ENCODE data around the gene SYT12.
A peak's percentile ranks its signal among the peaks of the same experiment; 100 is the strongest.

Gene SYT12

DNA sequence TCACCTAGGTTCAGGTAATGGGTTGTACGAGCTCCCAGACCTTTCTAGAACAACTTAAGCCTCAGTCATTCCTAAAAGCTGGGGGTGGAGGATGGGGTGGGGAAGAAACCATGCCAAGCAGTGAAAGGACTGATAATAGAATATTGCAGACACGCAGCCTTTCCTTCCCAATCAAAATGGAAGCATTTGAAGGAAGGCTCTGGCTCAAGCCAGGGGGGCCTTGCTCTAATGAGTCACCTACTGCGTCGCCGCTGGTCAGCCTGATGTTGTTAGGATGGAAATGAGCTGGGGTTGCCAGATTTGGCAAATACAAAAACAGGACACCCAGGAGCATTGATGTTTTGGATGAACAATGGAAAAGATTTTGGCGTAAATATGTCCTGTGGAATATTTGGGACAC, 6.2 kb downstream of the SYT12 start:
- no peak for DNase-seq (ENCODE audit: low read depth)

DNA sequence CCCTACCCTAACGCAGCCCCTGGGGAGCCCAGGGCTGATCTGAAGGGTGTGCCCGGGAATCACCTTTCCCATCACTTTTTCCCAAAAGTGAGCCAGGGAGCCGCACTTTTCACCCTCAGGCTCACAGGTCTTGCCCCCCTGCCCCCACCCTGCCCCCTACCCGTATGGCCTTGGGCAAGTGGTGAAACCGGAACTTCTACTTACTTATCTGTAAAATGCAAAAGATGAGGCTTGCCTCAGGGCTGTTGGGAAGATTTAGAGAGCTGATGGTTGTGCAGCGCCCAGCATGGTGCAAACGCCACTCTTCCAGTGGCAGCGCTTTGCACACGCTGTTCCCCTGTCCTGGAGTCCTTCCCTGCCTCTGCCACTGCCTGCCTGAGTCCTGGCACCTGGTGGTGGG, 8.0 kb downstream of the SYT12 start:
- DNase-seq (ENCODE audit: low read depth) = no peak

DNA sequence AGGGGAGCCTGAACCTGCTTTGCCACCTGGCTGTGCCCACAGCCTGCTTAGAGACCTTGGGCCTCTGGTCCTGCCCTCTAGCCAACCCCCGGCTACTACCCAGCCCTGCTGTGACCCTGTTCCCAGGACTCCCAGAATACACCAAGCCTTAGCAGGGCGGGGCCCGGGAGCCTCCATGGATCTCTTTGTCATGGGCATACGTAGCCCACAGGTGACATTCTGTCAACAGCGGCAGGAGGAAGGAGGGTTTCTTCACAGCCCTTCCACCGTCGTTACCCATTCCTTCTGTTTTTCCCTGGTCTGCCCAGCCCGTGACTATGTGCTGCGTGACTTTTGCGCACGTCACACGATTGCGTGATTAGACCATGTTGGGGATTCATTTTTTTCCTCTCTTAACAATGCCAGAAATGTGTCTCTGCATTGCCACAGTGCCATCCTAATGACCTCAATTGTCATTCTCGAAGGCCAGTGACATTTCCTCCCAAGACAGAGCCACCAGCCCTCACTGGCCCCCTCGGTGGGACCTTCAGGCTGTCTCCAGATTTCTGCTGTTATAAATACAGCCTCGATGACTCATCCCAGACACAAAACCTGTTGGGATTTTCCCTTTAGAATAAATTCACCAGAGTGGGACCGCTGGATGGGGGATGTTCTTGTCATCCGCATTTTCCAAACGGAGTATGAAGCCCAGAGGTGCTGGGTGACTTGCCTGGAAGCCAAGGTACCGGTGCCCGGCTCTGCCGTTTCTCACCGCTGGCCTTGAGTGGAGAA, 9.0 kb downstream of the SYT12 start:
- no peak for DNase-seq (ENCODE audit: low read depth)

DNA sequence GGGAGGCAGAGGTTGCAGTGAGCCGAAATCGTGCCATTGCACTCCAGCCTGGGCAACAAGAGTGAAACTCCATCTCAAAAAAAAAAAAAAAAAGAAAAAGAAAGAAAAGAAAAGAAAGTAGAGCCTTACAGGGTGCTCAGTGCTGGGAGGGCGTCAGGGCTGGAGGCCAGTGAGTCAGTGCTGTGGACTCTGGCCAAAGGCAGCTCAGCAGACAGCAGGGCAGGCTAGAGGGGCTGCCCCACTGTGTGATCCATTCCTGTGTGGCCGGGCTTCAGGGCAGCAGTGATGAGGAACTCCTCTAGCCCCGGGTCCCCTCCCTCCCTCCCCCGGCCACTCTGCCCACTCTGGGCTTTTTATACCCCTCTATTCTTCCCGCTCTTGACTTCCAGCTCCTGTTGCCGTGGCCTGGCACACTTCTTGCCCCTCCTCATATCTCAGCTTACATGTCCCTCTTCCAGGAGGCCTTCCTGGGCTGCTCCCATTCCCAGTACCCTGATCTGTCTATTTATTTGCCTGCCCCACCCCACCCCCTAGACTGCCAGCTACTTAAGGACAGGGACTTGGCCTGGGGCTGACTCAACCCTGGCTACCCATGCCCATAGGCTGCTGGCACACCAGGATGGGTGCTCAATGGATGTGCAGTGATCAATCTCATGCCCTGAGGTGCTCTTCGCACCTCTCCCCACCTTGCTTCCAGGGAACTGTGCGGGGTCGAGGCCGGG, 10.1 kb downstream of the SYT12 start:
- no peak for DNase-seq (ENCODE audit: low read depth)

DNA sequence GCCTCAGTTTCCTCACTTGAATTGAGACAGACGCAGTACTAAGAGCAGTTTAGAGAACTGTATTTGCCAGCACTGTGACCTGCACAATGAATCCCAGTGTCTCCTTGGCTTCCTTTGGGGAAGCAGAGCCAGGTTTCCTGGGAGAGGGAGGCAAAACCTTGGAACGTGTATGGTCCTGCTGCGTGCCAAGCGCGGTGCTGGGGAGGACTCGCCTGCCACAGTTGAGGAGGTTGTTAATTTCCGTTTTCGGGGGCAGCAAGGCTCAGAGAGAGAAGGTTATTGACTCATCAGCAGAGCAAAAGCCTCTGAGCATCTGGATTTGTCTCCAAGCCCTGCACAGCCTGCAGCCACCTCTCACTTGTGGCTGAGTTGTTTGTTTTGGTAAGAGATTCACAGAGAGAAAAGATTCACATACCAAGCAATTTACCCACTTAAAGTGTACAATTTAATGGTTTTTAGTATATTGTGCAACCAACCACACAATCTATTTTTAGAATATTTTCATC, 10.8 kb downstream of the SYT12 start:
- DNase-seq (ENCODE audit: low read depth) = no peak

DNA sequence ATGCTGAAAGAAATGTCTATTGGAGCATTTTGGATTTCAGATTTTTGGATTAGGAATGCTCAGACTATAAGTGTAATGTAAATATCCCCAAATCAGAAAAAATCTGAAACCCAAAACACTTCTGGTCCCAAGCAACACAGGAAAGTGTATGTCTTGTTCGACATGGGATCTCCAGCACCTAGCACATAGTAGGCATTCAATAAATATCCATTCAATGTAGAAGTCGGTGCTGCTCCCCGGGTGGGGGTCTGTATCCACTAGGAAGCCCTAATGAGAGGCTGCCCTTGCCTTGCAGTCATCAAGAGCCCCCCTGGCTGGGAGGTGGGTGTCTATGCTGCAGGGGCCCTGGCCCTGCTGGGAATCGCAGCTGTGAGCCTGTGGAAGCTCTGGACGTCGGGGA, 11.4 kb downstream of the SYT12 start:
- no peak for DNase-seq (ENCODE audit: low read depth)

DNA sequence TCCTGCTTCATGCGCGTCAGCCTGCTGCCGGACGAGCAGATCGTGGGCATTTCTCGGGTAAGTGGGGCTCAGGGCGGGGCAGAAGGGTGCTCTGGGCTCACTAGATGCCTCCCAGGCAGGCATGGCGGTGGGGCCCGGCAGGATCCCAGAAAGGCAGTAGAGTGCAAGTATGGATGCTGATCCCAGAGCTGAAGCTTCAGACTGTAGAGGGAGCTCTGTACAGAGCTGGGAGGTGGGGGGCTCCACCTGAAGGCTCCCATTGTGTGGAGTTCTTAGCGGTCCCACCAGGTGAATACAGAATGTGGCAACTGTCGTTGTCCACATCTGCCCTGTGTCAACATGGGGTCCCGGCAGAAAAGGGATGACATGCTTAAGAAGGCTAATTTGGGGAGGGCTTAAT, 17.2 kb downstream of the SYT12 start:
- DNase-seq (ENCODE audit: low read depth) = no peak

DNA sequence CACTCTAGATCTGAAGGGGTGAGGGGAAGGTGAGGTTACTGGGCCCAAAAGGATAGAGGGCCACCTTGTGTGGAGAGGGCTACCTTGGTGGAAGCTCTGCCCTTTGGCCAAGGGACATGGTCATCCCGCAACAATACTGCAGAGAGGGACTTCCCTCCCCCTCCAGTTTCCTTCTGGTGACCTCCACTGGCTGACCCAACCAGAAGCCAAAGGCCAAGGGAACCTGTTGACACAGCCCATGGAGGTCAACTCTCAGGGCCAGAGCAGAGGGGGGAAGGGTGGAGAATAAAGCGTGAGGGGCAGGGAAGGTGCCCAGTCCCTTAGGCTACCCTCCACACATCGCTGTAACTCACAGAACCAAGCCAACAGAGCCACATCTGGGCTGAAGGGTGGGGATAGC, 18.7 kb downstream of the SYT12 start:
- no peak for DNase-seq (ENCODE audit: low read depth)

DNA sequence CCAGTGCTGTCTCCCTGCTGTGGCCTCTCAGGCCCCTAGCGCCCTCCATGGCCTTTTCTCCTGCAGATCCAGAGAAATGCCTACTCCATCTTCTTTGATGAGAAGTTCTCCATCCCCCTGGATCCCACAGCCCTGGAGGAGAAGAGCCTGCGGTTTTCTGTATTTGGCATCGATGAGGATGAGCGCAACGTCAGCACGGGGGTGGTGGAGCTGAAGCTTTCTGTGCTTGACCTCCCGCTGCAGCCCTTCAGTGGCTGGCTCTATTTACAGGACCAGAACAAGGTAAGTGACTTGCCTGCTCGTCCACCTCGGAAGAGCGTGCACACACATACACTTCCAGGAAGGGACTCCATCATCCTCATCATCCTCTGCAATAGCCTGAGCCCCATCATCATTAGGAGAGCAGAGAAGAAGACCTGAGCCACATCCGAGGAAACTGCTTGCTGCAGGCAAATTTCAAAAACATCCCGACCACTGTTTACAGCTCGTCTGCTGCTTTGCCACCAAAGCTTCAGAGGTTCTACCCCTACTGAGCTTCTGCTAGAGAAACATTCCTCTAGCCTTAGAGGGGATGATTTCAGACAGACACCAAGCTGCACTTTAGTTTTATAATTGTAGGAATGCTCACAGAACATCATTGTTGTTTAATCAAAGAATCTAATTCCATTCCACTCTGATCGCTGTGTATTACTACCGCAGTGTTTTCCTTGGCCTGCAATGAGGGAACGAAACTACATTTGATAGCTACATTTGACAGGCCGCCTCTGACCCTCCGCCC, 20.8 kb downstream of the SYT12 start:
- no peak for DNase-seq (ENCODE audit: low read depth)

DNA sequence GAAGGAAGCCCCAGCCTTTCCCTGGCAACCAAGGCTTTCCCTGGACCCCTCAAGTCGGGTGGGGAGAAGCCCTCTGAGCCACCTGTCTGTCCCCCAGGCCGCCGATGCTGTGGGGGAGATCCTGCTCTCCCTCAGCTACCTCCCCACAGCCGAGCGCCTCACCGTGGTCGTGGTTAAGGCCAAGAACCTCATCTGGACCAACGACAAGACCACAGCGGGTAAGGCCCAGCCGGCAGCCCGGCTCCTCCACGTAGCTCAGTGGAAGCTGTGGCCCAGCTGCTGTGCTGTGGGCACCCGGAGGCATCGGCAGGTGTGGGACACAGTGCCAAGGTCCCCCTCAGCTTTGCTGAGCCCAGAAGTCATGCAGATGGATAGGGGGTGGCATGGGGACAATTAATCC, 21.6 kb downstream of the SYT12 start:
- DNase-seq (ENCODE audit: low read depth) = no peak

DNA sequence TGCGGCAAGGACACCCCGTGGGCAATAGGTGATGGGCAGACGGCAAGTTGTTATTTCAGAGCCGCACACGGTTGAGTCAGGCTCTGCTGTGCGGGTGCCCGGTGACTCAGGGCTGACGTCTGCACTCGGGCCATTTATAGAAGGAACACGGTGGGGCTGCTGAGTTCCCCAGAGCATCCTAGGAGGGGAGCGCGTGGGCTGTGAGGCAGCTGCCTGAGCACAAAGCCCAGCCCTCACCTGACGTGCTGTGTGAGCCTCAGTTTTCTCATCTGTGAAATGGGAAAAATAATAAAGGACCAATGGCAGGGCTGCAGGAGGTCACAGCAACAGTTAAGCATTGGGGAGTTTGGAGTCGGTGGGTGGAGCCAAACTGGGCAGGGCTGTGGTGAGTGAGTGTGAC, 22.4 kb downstream of the SYT12 start:
- DNase-seq (ENCODE audit: low read depth) = no peak

DNA sequence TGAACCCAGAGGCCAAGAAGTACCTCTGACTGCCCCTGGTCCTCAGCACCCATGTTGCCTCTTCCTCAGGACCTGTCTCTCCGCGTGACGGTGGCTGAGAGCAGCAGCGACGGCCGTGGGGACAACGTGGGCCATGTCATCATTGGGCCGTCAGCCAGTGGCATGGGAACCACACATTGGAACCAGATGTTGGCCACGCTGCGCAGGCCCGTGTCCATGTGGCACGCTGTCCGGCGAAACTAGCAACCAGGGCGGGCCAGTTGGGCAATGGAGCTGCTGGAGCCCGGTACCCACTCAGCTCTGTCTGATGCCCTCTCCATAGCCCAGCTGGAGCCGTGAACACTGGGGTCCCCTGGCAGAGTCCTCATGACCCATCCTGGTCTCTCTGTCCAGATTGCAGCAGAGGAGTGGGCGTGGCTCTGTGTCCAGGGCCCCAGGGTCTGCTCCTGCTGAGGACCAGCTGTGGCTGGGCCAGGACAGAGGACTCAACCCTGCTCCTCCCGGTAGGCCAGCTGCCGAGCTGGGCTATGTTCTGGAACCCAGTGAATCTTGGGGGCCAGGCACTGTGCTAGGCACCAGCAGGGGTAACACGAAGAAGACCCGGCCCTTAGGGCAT, 25.7 kb downstream of the SYT12 start:
- no peak for DNase-seq (ENCODE audit: low read depth)

DNA sequence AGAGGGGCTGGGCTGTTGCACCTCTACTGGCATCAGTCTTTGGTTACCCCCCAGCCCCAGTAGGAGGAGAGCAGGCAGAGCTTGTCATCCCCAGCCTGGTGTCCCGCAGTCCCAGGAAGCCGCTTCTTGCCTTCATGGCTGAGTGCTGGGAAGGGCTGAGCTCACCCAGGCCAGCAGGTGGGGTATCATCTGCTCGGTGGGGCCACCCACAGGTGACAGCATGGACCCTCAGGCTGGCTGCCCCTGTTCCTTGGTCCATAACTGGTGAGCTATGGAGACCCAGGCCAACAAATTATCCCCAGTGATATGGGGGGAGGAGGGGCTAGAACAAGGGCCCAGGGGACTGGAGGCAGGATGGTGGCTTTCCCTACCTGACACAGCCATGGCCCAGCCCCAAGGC, 27.2 kb downstream of the SYT12 start:
- DNase-seq (ENCODE audit: low read depth) = no peak

DNA sequence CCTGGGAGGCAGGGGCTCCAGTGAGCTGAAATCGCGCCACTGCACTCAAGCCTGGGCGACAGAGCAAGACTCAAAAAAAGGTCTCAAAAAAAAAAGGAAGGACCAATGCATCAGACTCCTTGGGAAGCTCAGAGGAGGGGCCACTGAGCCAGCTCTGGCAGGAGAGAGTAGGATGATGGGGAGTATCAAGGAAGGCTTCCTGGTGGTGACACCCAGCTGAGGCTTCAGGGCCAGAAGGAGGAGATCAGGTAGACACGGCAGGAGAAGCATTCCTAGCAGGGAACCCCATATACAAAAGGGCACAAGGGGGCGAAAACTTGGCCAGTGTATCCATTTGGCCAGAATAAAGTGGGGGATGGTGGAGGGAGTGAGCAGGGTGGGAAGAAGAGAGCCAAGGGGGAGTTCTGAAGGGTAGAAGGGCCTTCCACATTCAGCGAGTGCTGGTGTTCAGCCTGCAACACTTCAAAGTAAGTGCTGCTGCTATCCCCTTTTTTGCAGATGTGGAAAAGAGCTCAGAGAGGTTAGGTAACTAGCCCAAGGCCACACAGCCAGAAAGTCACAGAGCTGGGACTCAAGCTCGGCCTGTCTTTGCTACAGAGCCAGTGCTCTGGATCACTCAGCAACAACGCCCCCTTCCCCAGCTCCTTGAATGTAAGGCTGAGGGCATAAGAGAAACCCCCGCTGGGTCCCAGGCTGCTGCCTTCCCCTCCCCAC, 28.4 kb downstream of the SYT12 start:
- no peak for DNase-seq (ENCODE audit: low read depth)

DNA sequence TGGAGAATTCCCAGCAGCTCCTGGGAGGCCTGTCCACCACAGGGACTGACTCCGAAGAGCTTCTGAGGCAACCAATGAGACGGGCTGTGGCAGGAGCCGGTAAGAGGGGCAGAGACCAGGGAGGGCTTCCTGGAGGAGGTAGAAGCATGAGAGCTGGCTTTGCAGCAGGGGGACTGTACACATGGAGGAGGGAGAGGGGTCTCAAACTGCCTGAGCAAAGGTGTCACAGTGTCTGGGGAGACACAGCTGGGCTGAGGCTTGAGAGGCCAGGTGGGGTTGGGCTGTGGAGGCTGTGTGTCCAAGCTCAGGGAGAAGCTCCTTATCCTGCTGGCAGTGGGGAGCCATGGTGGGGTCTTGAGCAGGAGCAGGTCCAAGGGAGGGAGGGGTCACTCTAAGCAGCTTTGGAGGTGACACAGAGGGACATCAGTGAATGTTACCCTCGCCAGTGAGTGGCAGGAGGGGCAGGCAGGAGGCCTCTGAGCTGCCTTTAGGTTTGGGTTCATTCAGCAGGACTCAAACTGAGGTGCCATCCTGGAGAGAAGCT, 29.1 kb downstream of the SYT12 start:
- DNase-seq (ENCODE audit: low read depth) = no peak

DNA sequence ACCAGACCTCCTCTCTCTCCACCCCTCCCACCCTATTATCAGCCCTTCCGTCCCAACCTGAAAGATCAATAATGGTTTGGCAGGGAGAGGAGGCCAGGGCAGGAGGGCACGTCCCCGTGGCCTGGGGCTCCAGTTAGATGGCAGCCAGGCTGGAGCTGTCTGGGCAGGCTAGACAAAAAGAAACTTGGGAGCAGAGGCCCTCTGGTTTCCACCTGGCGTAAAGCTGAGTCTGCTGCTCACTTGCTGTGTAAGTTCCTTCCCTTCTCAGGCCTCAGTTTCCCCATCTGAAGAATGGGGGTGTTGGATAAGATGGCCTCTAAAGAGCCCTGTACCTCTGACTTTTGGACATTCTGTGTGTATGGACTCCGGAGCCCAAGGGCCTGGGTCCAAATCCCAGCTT, 30.0 kb downstream of the SYT12 start:
- DNase-seq (ENCODE audit: low read depth) = no peak

DNA sequence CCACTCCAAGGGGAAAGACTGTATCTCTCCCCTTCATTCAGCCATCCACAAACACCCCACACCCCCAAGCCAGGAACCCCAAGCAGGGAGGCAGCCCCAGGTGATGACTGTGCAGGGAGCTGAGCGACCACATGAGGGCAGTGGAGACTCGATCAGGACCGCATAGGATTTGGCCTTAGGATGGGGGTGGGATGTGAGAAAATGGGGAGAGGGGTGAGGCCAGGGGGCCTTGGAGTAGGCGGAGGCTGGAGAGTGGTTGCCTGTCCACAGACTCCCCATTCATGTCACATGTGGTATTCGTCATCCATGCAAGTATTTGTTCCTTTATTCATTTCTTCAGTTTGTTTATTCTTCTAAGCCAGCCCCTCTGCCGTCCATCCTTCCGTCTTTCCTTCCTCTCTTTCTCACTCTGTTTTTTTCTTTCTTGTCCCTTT, 31.0 kb downstream of the SYT12 start:
- peak; percentile 22 for DNase-seq (ENCODE audit: low read depth)

DNA sequence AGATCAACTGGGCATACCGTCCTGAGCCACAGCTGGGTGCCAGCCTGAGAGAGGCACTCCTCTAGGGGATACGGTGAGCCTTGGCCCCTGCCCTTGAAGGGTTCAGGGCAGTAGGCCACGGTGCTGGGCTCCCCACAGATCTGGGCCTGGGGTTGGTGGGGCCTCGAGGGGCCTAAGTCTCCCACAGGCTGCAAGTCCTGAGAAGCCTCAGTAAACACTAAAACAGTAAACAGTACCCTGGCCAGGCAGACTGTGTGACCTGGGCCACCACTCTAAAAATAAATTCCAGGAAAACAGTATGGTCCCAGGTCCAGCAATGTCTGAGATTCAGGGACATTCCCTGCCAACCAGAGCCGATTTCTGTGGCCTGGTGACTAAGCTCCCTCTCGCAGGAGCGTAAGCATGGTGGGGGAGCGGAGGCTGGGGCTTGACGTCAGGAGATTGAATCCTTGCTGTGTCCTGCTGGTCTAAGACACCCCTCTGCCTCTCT, 31.5 kb downstream of the SYT12 start:
- no peak for DNase-seq (ENCODE audit: low read depth)

DNA sequence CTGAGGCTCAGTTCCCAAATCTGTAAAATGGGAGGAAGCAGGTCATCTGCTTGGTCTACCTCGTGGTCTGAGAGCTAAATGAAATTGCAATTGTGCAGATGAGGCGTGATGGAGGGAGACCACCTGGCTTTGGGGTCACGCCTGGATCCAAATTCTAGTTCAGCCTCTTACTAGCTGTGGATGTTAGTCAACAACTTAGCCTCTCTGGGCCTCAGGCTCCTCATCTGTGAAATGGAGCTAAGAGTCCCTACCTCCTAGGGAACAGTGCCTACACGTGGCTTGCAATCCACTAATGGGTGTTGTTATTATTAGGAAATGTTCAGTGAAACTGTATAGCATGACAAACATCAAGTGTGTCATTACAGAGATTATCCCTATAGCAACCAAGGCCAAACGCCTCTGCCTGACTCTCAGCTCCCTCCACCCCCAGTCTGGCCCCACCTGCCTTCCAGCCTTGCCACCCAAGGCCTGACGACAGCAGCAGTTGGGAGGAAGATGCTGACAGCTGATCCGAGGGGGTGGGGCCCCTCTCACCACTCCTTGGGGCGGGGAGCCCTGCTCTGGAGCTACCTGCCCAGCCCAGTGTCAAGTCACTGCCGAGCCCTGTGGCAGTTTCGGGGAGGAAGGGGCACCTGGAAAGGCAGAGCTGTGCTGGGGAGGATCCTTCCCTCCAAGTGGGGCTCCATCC, 32.0 kb downstream of the SYT12 start:
- no peak for DNase-seq (ENCODE audit: low read depth)

DNA sequence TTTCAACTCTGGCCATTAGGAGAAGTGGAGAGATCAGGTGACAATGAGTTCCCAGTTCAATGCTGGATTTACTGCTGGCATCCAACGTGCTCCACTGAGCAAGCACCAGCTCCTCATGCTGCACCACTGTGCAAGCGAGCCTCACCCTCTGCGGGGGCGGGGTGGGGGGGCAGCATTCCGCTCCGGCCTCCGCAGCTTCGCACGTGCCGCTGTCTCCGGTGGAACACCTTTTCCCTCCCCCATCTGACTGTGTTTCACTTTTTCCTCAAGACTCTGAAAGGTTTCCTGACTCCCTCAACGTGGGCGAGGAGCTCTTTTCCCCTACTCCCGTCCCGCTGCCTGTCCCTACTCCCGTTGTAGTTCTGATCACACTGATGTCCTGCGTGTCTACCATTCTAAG, 32.9 kb downstream of the SYT12 start:
- peak; percentile 39 for DNase-seq (ENCODE audit: low read depth)

Data from stimulated activated CD4-positive, alpha-beta T cell treated with anti-CD3 and anti-CD28 coated beads, Interleukin-2, amount 100 ng/mL, for 4 hours (primary cell).